HG02759 (cell line): ENCODE results near the gene KRTAP5-6.

Experiments
- ATAC-seq: cut with Tn5 transposase; IDR thresholded peaks from one replicate; pipeline ENCODE4 v1.9.1; 2021; ENCODE audit warnings: mild to moderate bottlenecking, moderate library complexity; ENCODE audit not compliant: unreplicated experiment

The KRTAP5-6 gene

DNA sequence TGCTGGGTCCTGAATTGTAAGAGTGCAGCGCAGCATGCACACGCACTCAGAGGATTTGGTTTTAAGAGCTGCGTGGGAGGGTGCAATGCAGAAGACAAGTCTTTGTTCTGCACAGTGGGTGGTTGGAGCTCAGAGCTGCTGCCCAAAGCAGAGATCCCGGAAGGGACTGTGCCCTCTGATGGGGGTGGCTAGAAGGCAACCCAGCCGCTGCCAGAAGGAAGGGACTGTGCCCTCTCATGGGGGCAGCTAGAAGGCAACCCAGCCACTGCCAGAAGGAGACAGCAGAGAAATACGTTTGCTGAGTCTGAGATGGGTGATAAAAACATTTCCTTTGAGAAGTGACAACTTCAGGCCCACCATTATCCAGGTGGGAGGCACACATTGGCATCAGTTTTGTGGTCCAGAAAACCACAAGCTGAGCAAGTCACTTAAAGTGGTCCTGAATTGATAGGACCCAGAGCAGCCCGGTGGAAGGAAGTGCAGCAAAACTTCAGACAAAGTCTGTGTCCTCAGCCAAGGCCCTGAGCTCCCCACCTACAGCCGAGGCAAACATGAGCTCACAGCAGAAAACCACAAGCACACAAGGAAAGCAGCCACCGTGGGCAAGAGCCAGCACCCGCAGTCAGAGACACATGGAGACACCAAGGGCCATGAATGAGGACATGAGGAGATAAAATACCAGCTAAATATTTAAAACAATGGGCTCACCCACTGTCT, 4.3 kb downstream of the KRTAP5-6 start:
- ATAC-seq = no peak

DNA sequence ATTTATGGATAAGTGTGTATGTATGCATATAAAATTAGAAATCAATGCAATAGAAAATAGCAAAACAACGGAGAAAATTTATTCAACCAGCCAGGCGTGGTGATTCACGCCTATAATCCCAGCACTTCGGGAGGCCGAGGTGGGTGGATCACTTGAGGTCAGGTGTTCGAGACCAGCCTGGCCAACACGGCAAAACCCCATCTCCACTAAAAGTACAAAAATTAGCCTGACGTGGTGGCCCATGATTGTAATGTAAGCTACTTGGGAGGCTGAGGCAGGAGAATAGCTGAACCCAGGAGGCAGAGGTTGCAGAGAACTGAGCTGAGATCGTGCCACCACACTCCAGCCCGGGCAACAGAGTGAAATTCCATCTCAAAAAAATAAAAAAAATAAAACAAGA, 5.5 kb downstream of the KRTAP5-6 start:
- ATAC-seq = no peak

DNA sequence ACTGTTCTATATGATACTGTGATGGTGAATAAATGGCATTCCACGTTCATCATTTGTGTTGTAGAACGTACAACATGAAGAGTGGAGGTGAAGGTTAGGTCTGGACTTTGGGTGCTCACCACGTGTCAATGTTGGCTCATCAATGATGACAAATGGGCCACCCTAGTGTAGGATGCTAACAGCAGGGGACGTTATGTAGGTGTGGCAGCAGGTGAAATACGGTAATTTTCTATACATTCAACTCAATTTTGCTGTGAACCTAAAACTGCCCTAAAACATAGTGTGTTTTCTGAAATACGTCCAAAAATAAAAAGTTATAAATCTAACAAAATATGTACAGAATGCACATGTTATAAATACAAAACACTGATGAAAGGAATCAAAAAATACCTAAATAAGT, 6.2 kb downstream of the KRTAP5-6 start:
- ATAC-seq = no peak

DNA sequence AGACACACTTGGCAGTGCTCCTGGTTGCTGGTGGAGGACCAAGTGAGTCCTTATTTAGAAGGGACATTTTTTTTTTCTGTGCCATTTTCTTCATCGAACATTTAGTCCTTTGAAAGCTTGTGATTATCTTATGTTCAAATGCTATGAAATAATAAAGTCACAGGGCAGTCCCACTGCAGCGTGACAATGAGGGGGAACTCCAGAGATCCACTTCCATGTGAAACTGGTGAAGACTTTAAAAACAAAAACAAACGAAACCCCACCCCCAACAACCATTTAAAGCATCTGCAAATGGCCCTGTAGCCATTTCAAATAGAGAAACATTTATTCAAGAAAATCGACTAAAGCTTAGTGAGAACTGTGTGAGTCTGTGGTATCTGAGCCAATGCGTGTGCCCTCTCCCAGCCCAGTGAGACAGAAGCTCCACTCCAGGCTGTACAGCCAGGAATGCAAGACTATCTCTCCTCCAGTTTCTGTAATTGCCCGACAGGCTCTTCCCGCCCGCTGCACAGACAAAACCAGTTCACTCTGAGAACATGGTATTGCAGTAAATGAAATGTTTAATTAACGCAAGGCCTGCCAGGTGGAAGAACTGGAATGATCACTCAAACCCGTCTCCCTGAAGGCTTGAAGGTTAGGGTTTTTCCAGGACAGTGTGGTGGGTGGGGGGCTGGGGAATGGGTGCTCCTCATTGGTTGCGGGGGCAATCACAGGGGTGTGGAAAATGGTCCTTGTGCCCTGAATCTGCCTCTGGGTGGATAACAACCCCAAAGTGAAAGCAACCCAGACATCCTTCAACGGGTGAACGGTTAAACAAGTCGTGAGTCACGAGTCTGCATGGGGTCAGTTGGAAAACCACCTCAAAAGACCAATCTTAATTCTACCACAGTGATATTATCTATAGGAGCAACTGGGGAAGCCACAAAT, 8.4 kb downstream of the KRTAP5-6 start:
- no peak for ATAC-seq

- ATAC-seq = no peak
These were observed 9.8 kb downstream of the KRTAP5-6 start for GRCh38 chr11:1706634-1707400.

DNA sequence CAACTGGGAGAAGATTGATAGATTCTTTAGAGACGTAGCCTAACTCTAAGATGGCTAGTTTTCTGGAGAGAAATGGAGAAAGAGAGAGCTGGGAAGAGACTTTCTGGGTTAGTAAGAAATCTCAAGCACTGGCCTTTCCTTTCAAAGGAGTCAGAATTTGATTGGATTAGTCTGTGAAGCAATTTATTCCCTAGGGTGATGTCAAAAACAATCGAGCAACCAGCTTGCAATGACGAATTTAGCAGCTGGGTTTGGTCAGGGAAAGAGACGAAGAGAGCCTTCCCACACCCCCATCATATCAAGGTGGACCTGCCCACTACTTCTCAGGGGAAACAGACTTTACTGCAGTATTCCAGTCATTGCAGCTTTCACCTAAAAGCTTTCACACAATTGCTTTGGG, 10.8 kb downstream of the KRTAP5-6 start:
- ATAC-seq = no peak

GRCh38 chr11:1708716-1709115, 11.7 kb downstream of the KRTAP5-6 start:
- no peak for ATAC-seq

DNA sequence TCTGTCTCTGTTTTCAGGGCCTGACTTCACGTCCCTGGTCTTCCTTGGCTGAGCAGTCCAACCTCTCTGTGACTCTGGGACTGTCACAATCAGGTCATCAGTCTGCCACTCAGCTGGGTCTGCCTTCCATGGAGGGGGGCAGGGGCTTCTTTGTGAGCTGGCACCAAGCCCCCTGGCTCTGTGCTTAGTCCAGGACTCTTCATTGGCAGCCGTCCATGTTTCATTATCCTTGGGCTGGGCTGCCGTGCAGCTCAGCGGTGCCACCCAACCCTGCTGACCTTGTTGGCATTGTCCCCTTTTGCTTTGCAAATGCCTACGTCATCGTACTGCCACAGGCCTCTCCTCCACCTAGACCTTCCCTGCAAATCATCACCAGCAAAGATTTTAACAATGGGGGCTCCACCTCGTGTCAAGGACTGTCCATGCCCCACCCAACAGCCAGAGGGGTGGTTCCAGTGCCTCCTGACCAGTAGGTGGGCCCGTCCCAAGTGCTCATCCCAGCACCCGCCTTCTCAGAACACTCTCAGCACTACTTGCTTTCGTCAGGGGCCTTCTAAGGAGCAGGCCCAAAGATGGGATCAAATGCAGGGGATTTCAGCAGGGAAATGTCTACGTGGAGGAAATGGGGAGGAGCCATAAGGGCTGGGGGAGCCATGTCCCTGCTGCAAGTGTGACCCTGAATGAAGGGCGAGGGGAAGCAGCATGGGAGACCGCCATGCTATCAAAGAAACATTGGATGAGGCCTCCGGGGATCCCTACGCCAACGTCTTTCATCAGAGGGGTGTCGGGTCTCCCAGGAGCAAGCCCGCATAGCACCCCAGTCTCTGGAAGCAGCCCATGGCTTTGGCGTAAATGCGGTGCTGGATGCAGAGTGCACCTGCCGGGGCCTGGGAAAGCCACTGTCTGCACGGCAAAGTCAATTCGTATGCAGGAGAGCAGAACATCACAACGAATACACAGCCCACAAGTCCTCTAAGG, 18.2 kb downstream of the KRTAP5-6 start:
- no peak for ATAC-seq

GRCh38 chr11:1717745-1718144, 20.8 kb downstream of the KRTAP5-6 start:
- no peak for ATAC-seq

DNA sequence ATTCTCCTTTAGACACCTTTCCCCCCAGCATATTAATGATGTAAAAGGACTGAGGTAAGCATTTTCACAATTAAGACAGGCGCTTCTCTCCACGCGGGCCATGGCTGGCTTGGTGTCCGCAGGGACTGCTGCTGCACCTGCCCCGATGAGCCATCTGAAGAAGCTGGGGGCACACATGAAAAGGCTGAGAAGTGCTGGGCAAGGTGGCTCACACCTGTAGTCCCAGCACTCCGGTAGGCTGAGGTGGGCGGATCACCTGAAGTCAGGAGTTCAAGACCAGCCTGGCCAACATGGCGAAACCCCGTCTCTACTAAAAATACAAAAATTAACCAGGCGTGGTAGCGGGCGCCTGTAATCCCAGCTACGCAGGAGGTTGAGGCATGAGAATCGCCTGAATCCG, 21.3 kb downstream of the KRTAP5-6 start:
- ATAC-seq = no peak

- no peak for ATAC-seq
These were observed 22.8 kb downstream of the KRTAP5-6 start for GRCh38 chr11:1719781-1720180.

GRCh38 chr11:1727096-1727690, 30.2 kb downstream of the KRTAP5-6 start:
- ATAC-seq = no peak

DNA sequence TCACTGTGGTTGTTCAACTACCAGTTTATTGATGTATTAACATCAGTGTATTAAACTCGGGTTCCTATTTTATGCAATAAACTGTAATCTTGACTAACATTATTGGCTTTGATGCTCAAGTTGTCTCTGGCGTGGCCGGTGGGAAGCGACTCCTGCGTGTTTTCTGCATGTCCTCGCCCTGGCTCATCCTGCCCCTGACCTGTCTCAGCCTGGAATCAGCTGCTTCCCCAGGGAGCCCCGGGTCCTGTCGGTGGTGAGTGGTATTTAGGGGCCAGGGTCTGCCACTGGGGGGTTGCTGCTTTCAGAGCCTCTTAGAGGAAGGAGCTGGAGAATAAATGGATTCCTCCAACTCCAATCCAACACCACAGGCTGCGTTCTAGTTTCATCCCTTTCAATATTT, 30.9 kb downstream of the KRTAP5-6 start:
- ATAC-seq = no peak

DNA sequence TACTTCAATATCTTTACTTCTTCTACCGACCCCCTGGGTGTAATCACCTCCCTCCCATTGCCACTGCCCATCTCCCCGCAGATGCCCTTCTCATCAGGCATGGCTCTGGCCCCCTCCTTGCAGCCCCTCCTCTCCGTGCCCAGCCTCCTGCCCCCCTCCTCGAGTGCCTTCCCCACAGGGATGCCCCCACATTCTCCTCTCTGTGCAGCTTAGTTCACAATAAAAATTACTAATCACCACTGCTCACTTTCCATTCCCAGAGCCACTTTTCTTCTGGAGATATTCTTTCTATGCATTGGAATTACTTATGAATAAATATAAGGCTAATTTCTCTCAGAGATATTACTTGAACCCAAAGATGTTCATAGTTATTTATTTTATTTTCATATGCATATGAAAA, 31.3 kb downstream of the KRTAP5-6 start:
- no peak for ATAC-seq

DNA sequence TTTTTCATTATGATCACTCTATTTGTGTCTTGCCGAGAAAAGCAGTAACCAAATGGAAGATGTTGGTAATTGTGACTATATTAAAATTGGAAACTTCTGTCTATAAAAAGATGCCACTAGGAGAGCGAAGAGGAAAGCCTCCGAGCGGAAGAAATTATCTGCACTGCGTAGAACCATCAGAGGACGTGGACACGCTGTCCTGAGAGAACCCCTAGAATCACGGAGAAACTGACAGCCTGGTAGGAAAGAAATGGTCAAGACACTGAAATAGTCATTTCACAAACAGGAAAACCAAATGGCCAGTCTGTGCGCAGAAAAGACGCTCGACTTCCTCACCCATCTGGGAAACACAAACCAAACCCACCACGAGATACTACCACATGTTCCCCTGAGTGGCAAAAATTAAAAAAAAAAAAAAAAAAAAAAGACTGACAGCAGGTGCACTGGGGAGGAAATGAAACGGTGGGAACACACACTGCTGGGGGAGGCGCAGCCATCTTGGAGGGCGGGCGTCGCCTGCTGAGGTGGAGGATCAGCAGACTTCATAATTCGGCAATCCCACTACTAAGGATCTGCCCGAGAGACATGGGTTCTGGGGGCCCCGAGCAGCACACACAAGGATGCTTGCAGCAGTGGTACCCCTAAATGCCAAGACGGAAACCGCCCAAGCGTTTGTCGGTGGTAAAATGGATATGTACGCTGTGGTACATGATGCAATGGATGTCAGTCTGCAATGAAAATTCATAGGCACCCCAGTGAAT, 32.1 kb downstream of the KRTAP5-6 start:
- ATAC-seq = no peak

GRCh38 chr11:1729692-1730011, 32.7 kb downstream of the KRTAP5-6 start:
- ATAC-seq = no peak

- no peak for ATAC-seq
These were observed 33.1 kb downstream of the KRTAP5-6 start for GRCh38 chr11:1730059-1730629.

GRCh38 chr11:1731451-1732059, 34.6 kb downstream of the KRTAP5-6 start:
- no peak for ATAC-seq
